ENCODE data around the gene UBAC2.

- TF ChIP-seq, protein P1, sequence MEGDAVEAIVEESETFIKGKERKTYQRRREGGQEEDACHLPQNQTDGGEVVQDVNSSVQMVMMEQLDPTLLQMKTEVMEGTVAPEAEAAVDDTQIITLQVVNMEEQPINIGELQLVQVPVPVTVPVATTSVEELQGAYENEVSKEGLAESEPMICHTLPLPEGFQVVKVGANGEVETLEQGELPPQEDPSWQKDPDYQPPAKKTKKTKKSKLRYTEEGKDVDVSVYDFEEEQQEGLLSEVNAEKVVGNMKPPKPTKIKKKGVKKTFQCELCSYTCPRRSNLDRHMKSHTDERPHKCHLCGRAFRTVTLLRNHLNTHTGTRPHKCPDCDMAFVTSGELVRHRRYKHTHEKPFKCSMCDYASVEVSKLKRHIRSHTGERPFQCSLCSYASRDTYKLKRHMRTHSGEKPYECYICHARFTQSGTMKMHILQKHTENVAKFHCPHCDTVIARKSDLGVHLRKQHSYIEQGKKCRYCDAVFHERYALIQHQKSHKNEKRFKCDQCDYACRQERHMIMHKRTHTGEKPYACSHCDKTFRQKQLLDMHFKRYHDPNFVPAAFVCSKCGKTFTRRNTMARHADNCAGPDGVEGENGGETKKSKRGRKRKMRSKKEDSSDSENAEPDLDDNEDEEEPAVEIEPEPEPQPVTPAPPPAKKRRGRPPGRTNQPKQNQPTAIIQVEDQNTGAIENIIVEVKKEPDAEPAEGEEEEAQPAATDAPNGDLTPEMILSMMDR (IDR thresholded peaks at IDR 0.05) = no peak
- no peak for TF ChIP-seq POLR2A (IDR thresholded peaks at IDR 0.05)
These were observed 216.8 kb downstream of the UBAC2 start for GRCh38 chr13:99417201-99418102.
